Osteoblast (primary cell): ENCODE data around the gene DOCK1. TPM values are rescaled to one million over a fixed set of nuclear protein-coding genes. Genes with fewer than 3 reads are reported as not detected.

ENCODE experiments used
- DNase-seq: peaks from one replicate; pipeline ENCODE4 v3.0.0; 2011; ENCODE audit warnings: low spot score, mixed read lengths; ENCODE audit not compliant: insufficient read length; ENCODE audit errors: missing footprints
- H2AFZ ChIP-seq: 2 replicates; pipeline ENCODE4 v1.6.0; 2011; ENCODE audit warnings: mild to moderate bottlenecking, low read length
- H3K27ac ChIP-seq: 2 replicates; pipeline ENCODE4 v1.5.1; 2011; ENCODE audit warnings: mild to moderate bottlenecking, low read depth, low read length, moderate library complexity
- H3K27me3 ChIP-seq: 2 replicates; pipeline ENCODE4 v1.6.0; 2012; ENCODE audit warnings: mild to moderate bottlenecking, control low read depth, inconsistent platforms, low read length, moderate library complexity; ENCODE audit not compliant: insufficient read depth
- H3K36me3 ChIP-seq: 2 replicates; pipeline ENCODE4 v1.5.1; 2011; ENCODE audit warnings: mild to moderate bottlenecking, low read length, control low read depth, moderate library complexity; ENCODE audit not compliant: insufficient read depth
- H3K4me1 ChIP-seq: 2 replicates; pipeline ENCODE4 v1.5.1; 2011; ENCODE audit warnings: mild to moderate bottlenecking, low read length, control low read depth, moderate library complexity; ENCODE audit not compliant: insufficient read depth
- H3K4me2 ChIP-seq: 2 replicates; pipeline ENCODE4 v1.6.0; 2011; ENCODE audit warnings: mild to moderate bottlenecking, low read length; ENCODE audit not compliant: insufficient read depth
- H3K4me3 ChIP-seq: fragments of 200-600 bp; sonication (generic); 3 replicates; pipeline ENCODE4 v1.5.1; 2012; ENCODE audit warnings: mild to moderate bottlenecking, low read length, inconsistent platforms; ENCODE audit not compliant: insufficient read depth
- H3K79me2 ChIP-seq: 2 replicates; pipeline ENCODE4 v1.6.0; 2012; ENCODE audit warnings: mild to moderate bottlenecking, low read length, control low read depth, inconsistent platforms; ENCODE audit not compliant: insufficient read depth
- H3K9me3 ChIP-seq: 2 replicates; pipeline ENCODE4 v1.5.1; 2011; ENCODE audit warnings: low read depth, low read length, control low read depth
- H4K20me1 ChIP-seq: 2 replicates; pipeline ENCODE4 v1.6.0; 2012; ENCODE audit warnings: mild to moderate bottlenecking, low read length, control low read depth; ENCODE audit not compliant: insufficient read depth
- CTCF ChIP-seq: IDR thresholded peaks from 2 replicates; pipeline ENCODE4 v1.5.1; 2011; ENCODE audit warnings: mild to moderate bottlenecking, low read depth, low read length, moderate library complexity; ENCODE audit errors: extremely low read depth
- total RNA-seq: library from RNA; depleted of rRNA; stranded (reverse); fragments of >200 nt; gene quantifications from 2 replicates; pipeline ENCODE4 v1.2.3, GENCODE V29; 2012

Gene DOCK1
- total RNA-seq, 1 donor = 80.3 TPM

GRCh38 chr10:127069436-127069835, 164.2 kb downstream of the DOCK1 start:
- Histone ChIP-seq H2AFZ (no peak overlapping the region), H4K20me1 (peaks cover 13% of the 10 kb centered on the region), H3K27me3 (no peaks in the 10 kb centered on the region), H3K27ac (no peak overlapping the region), H3K4me3 (no peak overlapping the region), H3K4me2 (no peak overlapping the region), H3K4me1 (no peaks in the 10 kb centered on the region), H3K9me3 (no peaks in the 10 kb centered on the region), H3K36me3 (peaks cover 58% of the 10 kb centered on the region), H3K79me2 (no peaks in the 10 kb centered on the region)
- no peak for DNase-seq
- TF ChIP-seq CTCF = no peak

GRCh38 chr10:127071126-127071525, 165.9 kb downstream of the DOCK1 start:
- Histone ChIP-seq H2AFZ (no peak overlapping the region), H3K4me1 (no peaks in the 10 kb centered on the region), H4K20me1 (peaks cover 13% of the 10 kb centered on the region), H3K36me3 (peaks cover 60% of the 10 kb centered on the region), H3K27me3 (no peaks in the 10 kb centered on the region), H3K9me3 (no peaks in the 10 kb centered on the region), H3K27ac (no peak overlapping the region), H3K4me2 (no peak overlapping the region), H3K79me2 (no peaks in the 10 kb centered on the region), H3K4me3 (no peak overlapping the region)
- TF ChIP-seq CTCF = no peak
- no peak for DNase-seq

- Histone ChIP-seq H3K36me3 (peaks cover 50% of the 10 kb centered on the region), H4K20me1 (peaks cover 13% of the 10 kb centered on the region), H3K79me2 (no peaks in the 10 kb centered on the region)
Observed at GRCh38 chr10:127073666-127074065, 168.4 kb downstream of the DOCK1 start.

GRCh38 chr10:127079392-127079791, 174.2 kb downstream of the DOCK1 start:
- Histone ChIP-seq H3K4me1 (no peaks in the 10 kb centered on the region), H3K27me3 (no peaks in the 10 kb centered on the region), H3K4me2 (no peak overlapping the region), H2AFZ (no peak overlapping the region), H4K20me1 (peaks cover 6% of the 10 kb centered on the region), H3K9me3 (no peaks in the 10 kb centered on the region), H3K4me3 (no peak overlapping the region), H3K27ac (no peak overlapping the region), H3K36me3 (peaks cover 14% of the 10 kb centered on the region), H3K79me2 (no peaks in the 10 kb centered on the region)
- DNase-seq = no peak
- TF ChIP-seq CTCF = no peak

More at GRCh38 chr10:127073666-127074065, 168.4 kb downstream of the DOCK1 start:
- no peak for DNase-seq
- H3K4me3 ChIP-seq = no peak overlapping the region
- no peaks in the 10 kb centered on the region for H3K27me3 ChIP-seq
- H2AFZ ChIP-seq = no peak overlapping the region
- H3K4me1 ChIP-seq = no peaks in the 10 kb centered on the region
- no peaks in the 10 kb centered on the region for H3K9me3 ChIP-seq
- no peak for TF ChIP-seq CTCF
- no peak overlapping the region for H3K4me2 ChIP-seq
- no peak overlapping the region for H3K27ac ChIP-seq
